D721Med (cell line): ENCODE data around the gene UQCC5.

Source experiments
- DNase-seq: peaks from one replicate; pipeline ENCODE4 v3.0.0; 2011; ENCODE audit warnings: low spot score; ENCODE audit not compliant: insufficient read length
- FAIRE-seq: peaks from 2 replicates; lab custom pipeline; 2011; peaks lifted over from hg19 to GRCh38; lab: Jason Lieb, UNC
- CTCF ChIP-seq: IDR thresholded peaks from 2 replicates; pipeline ENCODE4 v1.5.1; 2012; ENCODE audit warnings: mild to moderate bottlenecking, control low read depth; ENCODE audit not compliant: insufficient read depth; ENCODE audit errors: missing control alignments

UQCC5 gene, protein sequence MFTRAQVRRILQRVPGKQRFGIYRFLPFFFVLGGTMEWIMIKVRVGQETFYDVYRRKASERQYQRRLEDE

DNA sequence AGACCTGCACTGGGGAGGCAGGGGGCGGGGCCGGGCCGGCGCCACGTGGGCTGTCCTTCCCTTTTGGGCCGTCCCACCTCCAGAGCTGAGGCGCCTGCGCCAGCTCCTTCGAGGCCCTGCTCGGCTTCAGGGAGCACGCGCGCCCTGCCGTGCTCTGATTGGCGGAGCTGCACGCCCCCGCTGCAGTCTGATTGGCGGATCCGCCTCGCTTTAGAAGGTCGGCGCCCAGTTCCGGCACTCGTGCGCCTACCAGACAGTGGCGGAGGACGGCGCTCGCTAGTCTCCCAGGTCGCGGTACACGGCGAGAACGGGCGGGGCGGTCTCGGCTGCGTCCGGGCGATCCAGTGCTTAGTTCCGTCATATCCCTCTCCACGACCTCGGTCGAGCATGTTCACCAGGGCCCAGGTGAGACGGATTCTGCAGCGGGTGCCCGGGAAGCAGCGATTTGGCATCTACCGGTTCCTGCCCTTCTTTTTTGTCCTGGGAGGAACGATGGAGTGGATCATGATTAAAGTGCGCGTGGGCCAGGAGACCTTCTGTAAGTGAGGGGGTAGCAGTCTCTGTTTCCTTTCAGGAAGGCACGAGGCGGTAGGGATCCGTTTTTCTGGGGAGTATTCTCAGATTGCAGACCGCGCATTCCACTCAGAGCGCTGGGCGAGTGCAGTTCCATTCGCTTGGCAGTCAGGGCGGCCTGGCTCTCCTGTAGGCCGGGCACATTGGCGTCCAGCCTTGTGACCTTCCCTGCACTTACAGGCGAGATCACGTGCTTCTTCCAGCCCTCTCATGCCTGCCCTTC, at the start of gene UQCC5:
Gene UQCC5 (plus strand): TSS at position 237 of the 796 bp plus-strand sequence. CDS start 151 bp downstream, at position 388.
- TF ChIP-seq CTCF = no peak
- FAIRE-seq (no peak), DNase-seq (peak; percentile 91)

GRCh38 chr3:52487050-52487787, 49.2 kb upstream of the UQCC5 start:
- FAIRE-seq = no peak
- TF ChIP-seq CTCF = no peak
- no peak for DNase-seq

DNA sequence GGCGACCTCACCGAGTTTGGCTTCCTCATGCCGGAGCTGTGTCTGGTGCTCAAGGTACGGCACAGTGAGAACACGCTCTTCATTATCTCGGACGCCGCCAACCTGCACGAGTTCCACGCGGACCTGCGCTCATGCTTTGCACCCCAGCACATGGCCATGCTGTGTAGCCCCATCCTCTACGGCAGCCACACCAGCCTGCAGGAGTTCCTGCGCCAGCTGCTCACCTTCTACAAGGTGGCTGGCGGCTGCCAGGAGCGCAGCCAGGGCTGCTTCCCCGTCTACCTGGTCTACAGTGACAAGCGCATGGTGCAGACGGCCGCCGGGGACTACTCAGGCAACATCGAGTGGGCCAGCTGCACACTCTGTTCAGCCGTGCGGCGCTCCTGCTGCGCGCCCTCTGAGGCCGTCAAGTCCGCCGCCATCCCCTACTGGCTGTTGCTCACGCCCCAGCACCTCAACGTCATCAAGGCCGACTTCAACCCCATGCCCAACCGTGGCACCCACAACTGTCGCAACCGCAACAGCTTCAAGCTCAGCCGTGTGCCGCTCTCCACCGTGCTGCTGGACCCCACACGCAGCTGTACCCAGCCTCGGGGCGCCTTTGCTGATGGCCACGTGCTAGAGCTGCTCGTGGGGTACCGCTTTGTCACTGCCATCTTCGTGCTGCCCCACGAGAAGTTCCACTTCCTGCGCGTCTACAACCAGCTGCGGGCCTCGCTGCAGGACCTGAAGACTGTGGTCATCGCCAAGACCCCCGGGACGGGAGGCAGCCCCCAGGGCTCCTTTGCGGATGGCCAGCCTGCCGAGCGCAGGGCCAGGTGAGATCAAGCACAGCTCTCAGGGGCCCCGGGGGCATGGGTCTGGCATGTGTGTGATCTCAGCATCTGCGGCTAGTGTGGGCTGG, 48.4 kb upstream of the UQCC5 start:
- no peak for DNase-seq
- no peak for TF ChIP-seq CTCF
- no peak for FAIRE-seq

DNA sequence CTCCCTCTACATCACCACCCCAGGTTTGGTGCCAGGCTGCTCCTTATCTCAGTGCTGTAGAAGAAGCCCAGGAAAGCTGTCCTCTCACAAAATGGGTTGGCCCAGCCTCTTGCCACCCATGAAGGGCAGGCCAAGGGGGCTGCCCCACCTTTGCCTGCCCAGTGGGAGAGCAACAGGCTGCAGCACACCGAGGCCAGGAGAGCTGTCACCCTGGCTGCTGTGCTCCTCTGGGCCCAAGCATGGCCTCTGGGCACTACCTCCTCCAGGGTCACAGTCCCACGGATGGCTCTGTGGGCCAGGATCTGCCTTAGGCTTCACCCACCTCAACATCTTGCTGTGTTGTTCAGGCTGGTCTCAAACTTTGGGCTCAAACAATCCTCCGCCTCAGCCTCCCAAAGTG, 47.7 kb upstream of the UQCC5 start:
- TF ChIP-seq CTCF = no peak
- no peak for FAIRE-seq

GRCh38 chr3:52489453-52489852, 47.0 kb upstream of the UQCC5 start:
- no peak for TF ChIP-seq CTCF
- FAIRE-seq = no peak
- DNase-seq = no peak

More for the DNA sequence above, 47.7 kb upstream of the UQCC5 start:
- no peak for DNase-seq

DNA sequence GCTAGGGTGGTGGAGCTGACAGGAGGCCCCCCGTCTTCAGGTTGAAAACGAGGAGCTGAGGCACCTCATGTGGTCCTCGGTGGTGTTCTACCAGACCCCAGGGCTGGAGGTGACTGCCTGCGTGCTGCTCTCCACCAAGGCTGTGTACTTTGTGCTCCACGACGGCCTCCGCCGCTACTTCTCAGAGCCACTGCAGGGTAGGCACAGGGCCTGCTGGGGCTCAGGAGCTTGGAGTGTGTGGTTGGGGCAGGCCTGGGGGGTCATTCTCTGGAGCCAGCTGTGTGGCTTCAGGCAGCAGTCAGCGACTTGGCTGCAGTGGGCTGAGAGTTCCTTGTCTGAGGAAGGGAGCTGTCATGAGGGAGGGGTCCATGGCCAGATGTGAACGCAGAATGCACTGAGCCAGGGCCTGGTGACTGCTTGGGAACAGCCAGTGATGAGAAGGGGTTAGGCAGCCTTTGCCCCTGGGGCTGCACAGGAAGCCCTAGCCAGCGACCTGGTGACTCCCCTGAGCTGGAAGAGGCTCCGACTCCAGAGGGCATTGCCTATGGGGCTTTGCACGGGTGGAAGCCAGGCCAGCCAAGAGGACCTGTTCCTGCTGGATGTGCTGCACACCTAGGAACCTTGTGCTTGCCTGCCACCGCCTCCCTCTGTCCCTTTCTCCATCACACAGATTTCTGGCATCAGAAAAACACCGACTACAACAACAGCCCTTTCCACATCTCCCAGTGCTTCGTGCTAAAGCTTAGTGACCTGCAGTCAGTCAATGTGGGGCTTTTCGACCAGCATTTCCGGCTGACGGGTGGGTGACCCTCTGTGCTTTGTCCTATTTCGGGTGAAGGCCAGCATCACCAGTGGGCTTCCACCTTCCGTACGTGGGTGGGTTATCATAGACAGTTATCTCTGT, 46.1 kb upstream of the UQCC5 start:
- no peak for DNase-seq
- FAIRE-seq = no peak
- TF ChIP-seq CTCF = no peak
